Measurements from ENCODE around the gene HTT.

The HTT gene

DNA sequence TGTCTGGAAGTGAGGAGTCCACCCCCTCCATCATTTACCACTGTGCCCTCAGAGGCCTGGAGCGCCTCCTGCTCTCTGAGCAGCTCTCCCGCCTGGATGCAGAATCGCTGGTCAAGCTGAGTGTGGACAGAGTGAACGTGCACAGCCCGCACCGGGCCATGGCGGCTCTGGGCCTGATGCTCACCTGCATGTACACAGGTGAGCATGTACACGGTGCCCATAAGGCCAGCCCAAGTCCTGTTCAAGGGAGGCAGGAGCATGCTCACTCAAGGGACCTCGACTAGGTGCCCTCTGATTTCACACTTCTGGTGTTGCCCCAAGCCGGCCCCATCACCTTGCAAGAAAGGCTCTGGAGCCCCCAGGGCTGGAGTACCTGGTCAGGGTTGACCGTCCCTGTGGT is 161.1 kb downstream of the HTT start:
- no peaks in the 10 kb centered on the region for H3K9me3 Mint-ChIP-seq (ENCODE audit: low read depth)

DNA sequence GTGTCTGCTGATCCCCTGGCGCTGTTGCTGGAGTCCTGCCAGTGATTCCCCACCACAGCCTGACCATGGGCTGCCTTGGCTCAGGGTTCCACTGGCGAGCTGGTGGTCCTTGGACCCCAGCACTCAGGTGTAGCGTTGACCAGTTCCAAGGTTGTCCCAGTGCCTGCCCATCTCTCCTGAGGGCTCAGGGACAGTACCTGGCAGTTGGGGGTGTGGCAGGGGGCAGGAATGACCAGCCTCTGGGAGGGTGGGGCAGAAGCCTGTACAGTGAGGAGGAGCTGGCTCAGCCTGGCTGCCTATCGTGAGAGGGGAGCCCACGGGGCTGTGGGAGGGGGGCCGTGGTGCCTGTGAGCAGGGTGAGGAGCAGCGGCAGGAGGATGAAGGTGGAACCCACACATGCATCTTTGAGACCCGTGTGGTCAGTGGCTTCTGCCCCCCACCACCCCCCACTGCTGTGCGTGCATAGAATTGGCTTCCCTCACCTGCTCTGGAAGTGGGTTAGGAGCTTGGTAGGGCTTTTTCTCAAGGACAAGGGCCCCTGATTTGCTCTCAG is 161.9 kb downstream of the HTT start:
- Mint-ChIP-seq H3K36me3 (peaks cover 10% of the 10 kb centered on the region), H3K27me3 (no peaks in the 10 kb centered on the region), H3K4me1 (ENCODE audit: low read depth) (no peaks in the 10 kb centered on the region), H3K9me3 (ENCODE audit: low read depth) (no peaks in the 10 kb centered on the region), H3K27ac (no peak overlapping the region), H3K4me3 (no peak overlapping the region)

More for the DNA sequence above, 161.1 kb downstream of the HTT start:
- no peak overlapping the region for H3K27ac Mint-ChIP-seq
- H3K36me3 Mint-ChIP-seq = peaks cover 8% of the 10 kb centered on the region
- no peak overlapping the region for H3K4me3 Mint-ChIP-seq
- no peaks in the 10 kb centered on the region for H3K4me1 Mint-ChIP-seq (ENCODE audit: low read depth)
- H3K27me3 Mint-ChIP-seq = no peaks in the 10 kb centered on the region

DNA sequence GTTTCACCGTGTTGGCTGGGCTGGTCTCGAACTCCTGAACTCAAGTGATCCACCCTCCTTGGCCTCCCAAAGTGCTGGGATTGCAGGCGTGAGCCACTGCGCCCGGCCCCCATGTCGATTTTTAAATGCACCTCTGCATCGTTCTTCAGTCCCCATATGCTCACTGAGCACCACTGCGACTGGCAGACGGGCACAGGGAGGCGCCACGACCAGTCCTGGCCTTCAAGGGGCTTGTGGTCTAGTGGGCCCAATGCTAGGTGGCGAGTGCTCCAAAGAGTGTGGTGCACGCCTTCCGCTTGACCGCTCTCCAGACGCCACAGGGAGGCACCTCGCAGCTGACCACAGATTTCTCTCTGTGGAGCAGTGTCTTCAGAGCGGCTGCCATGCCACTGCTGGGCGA is 162.8 kb downstream of the HTT start:
- H3K9me3 Mint-ChIP-seq (ENCODE audit: low read depth) = no peaks in the 10 kb centered on the region
- H3K4me3 Mint-ChIP-seq = no peak overlapping the region
- H3K4me1 Mint-ChIP-seq (ENCODE audit: low read depth) = peaks cover 2% of the 10 kb centered on the region
- no peak overlapping the region for H3K27ac Mint-ChIP-seq
- H3K36me3 Mint-ChIP-seq = peaks cover 10% of the 10 kb centered on the region
- H3K27me3 Mint-ChIP-seq = no peaks in the 10 kb centered on the region

DNA sequence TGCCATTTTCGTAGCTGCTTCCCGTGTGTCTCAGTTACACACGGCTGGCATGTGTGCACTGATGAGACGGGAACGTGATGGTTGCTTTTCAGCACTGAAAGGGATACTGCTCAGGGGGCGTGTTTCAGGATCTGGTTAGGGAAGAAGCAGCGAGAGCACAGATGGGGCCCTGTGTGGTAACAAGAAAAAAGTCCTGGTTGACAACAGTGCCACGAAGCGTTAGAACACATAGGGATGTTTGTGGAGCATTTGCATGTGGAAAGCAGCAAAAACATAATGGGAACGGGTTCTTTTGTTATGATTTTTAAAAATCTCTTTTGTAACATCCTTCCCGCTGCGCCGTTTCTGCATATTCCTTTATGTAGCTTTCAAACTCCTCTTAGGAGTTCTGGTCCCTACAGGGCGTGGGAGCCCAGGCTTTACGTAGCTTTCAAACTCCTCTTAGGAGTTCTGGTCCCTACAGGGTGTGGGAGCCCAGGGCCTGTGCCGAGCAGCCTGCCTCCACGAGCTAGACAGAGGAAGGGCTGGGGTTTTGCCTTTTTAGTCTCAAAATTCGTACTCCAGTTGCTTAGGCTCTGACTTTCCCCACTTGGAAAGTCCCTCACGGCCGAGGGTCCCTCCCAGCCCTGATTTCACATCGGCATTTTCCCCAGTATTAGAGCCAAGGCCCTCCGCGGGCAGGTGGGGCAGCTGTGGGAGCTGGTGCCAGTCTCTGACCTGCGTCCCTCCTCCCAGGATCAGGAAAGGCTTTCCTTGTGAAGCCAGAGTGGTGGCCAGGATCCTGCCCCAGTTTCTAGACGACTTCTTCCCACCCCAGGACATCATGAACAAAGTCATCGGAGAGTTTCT is 163.5 kb downstream of the HTT start:
- H3K36me3 Mint-ChIP-seq = peaks cover 10% of the 10 kb centered on the region
- no peaks in the 10 kb centered on the region for H3K9me3 Mint-ChIP-seq (ENCODE audit: low read depth)
- H3K27ac Mint-ChIP-seq = no peak overlapping the region
- peaks cover 9% of the 10 kb centered on the region for H3K4me1 Mint-ChIP-seq (ENCODE audit: low read depth)
- no peak overlapping the region for H3K4me3 Mint-ChIP-seq
- no peaks in the 10 kb centered on the region for H3K27me3 Mint-ChIP-seq

DNA sequence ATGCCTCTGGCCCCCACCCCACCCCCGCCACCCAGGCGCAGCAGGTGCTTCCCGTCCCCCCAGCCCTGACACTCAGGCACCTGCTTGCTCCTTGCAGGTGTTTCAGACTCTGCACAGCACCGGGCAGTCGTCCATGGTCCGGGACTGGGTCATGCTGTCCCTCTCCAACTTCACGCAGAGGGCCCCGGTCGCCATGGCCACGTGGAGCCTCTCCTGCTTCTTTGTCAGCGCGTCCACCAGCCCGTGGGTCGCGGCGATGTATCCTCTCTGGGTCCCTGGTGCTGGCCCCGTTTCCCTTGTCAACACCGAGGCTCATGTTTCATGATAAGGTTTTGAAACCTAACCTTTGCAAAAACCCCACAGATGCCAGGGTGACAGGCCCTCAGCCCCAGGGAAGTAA is 164.2 kb downstream of the HTT start:
- no peak overlapping the region for H3K27ac Mint-ChIP-seq

DNA sequence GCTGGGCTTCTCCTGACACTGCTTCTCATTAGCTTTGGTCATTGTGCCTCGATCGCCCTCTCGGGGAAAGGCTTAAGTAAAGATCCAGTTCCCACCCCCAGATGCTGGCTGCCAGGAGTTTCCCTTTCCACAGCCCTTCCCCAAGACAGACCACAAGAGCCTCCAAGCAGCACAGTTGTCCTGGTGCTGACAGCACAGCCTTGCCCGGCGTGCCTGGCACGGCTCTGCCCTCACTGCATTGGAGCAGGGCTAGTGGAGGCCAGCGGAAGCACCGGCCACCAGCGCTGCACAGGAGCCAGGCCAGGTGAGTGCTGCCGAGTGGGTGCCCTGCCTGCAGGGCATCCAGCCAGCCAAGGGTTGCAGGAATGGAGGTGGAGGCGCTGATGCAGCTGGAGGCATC is 164.8 kb downstream of the HTT start:
- no peaks in the 10 kb centered on the region for H3K27me3 Mint-ChIP-seq
- H3K9me3 Mint-ChIP-seq (ENCODE audit: low read depth) = no peaks in the 10 kb centered on the region
- H3K27ac Mint-ChIP-seq = no peak overlapping the region
- peaks cover 15% of the 10 kb centered on the region for H3K4me1 Mint-ChIP-seq (ENCODE audit: low read depth)
- H3K36me3 Mint-ChIP-seq = peaks cover 5% of the 10 kb centered on the region
- no peak overlapping the region for H3K4me3 Mint-ChIP-seq

More for the DNA sequence above, 164.2 kb downstream of the HTT start:
- peaks cover 15% of the 10 kb centered on the region for H3K4me1 Mint-ChIP-seq (ENCODE audit: low read depth)
- no peaks in the 10 kb centered on the region for H3K27me3 Mint-ChIP-seq
- no peak overlapping the region for H3K4me3 Mint-ChIP-seq
- H3K36me3 Mint-ChIP-seq = peaks cover 7% of the 10 kb centered on the region
- no peaks in the 10 kb centered on the region for H3K9me3 Mint-ChIP-seq (ENCODE audit: low read depth)

DNA sequence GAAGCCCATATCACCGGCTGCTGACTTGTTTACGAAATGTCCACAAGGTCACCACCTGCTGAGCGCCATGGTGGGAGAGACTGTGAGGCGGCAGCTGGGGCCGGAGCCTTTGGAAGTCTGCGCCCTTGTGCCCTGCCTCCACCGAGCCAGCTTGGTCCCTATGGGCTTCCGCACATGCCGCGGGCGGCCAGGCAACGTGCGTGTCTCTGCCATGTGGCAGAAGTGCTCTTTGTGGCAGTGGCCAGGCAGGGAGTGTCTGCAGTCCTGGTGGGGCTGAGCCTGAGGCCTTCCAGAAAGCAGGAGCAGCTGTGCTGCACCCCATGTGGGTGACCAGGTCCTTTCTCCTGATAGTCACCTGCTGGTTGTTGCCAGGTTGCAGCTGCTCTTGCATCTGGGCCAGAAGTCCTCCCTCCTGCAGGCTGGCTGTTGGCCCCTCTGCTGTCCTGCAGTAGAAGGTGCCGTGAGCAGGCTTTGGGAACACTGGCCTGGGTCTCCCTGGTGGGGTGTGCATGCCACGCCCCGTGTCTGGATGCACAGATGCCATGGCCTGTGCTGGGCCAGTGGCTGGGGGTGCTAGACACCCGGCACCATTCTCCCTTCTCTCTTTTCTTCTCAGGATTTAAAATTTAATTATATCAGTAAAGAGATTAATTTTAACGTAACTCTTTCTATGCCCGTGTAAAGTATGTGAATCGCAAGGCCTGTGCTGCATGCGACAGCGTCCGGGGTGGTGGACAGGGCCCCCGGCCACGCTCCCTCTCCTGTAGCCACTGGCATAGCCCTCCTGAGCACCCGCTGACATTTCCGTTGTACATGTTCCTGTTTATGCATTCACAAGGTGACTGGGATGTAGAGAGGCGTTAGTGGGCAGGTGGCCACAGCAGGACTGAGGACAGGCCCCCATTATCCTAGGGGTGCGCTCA is 165.8 kb downstream of the HTT start:
- H3K27ac Mint-ChIP-seq = no peak overlapping the region
- no peak overlapping the region for H3K4me3 Mint-ChIP-seq
- H3K27me3 Mint-ChIP-seq = no peaks in the 10 kb centered on the region
- peaks cover 15% of the 10 kb centered on the region for H3K4me1 Mint-ChIP-seq (ENCODE audit: low read depth)
- no peaks in the 10 kb centered on the region for H3K9me3 Mint-ChIP-seq (ENCODE audit: low read depth)
- peaks cover 2% of the 10 kb centered on the region for H3K36me3 Mint-ChIP-seq

DNA sequence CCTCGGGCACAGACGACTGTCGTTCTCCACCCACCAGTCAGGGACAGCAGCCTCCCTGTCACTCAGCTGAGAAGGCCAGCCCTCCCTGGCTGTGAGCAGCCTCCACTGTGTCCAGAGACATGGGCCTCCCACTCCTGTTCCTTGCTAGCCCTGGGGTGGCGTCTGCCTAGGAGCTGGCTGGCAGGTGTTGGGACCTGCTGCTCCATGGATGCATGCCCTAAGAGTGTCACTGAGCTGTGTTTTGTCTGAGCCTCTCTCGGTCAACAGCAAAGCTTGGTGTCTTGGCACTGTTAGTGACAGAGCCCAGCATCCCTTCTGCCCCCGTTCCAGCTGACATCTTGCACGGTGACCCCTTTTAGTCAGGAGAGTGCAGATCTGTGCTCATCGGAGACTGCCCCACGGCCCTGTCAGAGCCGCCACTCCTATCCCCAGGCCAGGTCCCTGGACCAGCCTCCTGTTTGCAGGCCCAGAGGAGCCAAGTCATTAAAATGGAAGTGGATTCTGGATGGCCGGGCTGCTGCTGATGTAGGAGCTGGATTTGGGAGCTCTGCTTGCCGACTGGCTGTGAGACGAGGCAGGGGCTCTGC is 166.5 kb downstream of the HTT start:
- H3K27me3 Mint-ChIP-seq = no peaks in the 10 kb centered on the region
- H3K36me3 Mint-ChIP-seq = peaks cover 2% of the 10 kb centered on the region
- no peak overlapping the region for H3K27ac Mint-ChIP-seq
- H3K9me3 Mint-ChIP-seq (ENCODE audit: low read depth) = no peaks in the 10 kb centered on the region
- H3K4me3 Mint-ChIP-seq = no peak overlapping the region
- H3K4me1 Mint-ChIP-seq (ENCODE audit: low read depth) = peaks cover 15% of the 10 kb centered on the region

DNA sequence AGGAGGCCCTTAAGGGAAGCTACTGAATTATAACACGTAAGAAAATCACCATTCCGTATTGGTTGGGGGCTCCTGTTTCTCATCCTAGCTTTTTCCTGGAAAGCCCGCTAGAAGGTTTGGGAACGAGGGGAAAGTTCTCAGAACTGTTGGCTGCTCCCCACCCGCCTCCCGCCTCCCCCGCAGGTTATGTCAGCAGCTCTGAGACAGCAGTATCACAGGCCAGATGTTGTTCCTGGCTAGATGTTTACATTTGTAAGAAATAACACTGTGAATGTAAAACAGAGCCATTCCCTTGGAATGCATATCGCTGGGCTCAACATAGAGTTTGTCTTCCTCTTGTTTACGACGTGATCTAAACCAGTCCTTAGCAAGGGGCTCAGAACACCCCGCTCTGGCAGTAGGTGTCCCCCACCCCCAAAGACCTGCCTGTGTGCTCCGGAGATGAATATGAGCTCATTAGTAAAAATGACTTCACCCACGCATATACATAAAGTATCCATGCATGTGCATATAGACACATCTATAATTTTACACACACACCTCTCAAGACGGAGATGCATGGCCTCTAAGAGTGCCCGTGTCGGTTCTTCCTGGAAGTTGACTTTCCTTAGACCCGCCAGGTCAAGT is 167.5 kb downstream of the HTT start:
- Mint-ChIP-seq H3K27ac (no peak overlapping the region), H3K4me3 (no peak overlapping the region), H3K9me3 (ENCODE audit: low read depth) (no peaks in the 10 kb centered on the region), H3K4me1 (ENCODE audit: low read depth) (peaks cover 15% of the 10 kb centered on the region), H3K27me3 (no peaks in the 10 kb centered on the region), H3K36me3 (peaks cover 2% of the 10 kb centered on the region)

DNA sequence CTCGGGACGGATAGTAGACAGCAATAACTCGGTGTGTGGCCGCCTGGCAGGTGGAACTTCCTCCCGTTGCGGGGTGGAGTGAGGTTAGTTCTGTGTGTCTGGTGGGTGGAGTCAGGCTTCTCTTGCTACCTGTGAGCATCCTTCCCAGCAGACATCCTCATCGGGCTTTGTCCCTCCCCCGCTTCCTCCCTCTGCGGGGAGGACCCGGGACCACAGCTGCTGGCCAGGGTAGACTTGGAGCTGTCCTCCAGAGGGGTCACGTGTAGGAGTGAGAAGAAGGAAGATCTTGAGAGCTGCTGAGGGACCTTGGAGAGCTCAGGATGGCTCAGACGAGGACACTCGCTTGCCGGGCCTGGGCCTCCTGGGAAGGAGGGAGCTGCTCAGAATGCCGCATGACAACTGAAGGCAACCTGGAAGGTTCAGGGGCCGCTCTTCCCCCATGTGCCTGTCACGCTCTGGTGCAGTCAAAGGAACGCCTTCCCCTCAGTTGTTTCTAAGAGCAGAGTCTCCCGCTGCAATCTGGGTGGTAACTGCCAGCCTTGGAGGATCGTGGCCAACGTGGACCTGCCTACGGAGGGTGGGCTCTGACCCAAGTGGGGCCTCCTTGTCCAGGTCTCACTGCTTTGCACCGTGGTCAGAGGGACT is 168.8 kb downstream of the HTT start:
- Mint-ChIP-seq H3K4me3 (no peak overlapping the region), H3K9me3 (ENCODE audit: low read depth) (no peaks in the 10 kb centered on the region), H3K4me1 (ENCODE audit: low read depth) (peaks cover 15% of the 10 kb centered on the region), H3K27me3 (no peaks in the 10 kb centered on the region), H3K27ac (peak overlapping the region; percentile 28), H3K36me3 (peaks cover 2% of the 10 kb centered on the region)

DNA sequence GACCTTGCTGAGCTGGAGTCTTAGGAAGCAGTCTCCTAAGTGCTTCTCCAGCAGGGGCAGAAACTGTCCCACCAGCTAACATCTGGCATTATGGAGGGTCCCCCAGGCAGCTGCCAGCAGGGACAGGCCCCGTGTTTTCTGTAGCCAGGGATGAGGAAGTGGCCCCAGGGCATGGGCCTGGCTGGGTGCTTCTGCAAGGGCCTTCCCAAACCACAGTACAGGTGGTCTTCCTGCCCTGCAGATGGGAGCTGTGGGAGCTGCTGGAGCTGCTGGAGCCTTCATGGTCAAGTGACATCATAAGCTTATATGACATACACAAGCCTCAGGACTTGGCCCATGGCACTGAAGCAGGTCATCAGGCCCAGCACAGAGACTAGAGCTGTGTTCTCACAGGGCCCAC is 169.5 kb downstream of the HTT start:
- Mint-ChIP-seq H3K36me3 (peaks cover 2% of the 10 kb centered on the region), H3K4me3 (no peak overlapping the region), H3K27me3 (no peaks in the 10 kb centered on the region), H3K9me3 (ENCODE audit: low read depth) (no peaks in the 10 kb centered on the region), H3K4me1 (ENCODE audit: low read depth) (peaks cover 15% of the 10 kb centered on the region), H3K27ac (no peak overlapping the region)

DNA sequence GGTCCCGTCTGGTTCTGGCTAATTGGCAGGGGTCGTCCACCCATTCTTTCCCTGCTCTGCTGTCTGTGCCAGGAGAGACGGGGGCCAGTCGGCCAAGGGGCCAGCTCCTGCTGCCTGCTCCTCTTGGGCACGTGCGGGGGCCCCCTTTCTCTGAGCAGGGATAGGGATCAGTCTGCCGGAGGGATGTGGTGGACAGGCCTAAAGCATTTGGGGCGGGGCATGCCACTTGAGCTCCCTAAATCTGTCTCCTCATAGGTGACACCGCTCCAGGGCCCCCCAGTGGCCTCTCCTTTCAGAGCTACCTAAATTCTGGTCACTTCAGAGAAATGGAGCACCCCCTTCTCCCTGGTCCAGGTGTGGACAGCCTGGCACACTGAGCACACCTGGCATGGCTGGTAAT is 170.3 kb downstream of the HTT start:
- no peak overlapping the region for H3K27ac Mint-ChIP-seq
- no peaks in the 10 kb centered on the region for H3K27me3 Mint-ChIP-seq
- no peaks in the 10 kb centered on the region for H3K9me3 Mint-ChIP-seq (ENCODE audit: low read depth)
- no peak overlapping the region for H3K4me3 Mint-ChIP-seq
- H3K4me1 Mint-ChIP-seq (ENCODE audit: low read depth) = peaks cover 15% of the 10 kb centered on the region
- H3K36me3 Mint-ChIP-seq = peaks cover 2% of the 10 kb centered on the region

DNA sequence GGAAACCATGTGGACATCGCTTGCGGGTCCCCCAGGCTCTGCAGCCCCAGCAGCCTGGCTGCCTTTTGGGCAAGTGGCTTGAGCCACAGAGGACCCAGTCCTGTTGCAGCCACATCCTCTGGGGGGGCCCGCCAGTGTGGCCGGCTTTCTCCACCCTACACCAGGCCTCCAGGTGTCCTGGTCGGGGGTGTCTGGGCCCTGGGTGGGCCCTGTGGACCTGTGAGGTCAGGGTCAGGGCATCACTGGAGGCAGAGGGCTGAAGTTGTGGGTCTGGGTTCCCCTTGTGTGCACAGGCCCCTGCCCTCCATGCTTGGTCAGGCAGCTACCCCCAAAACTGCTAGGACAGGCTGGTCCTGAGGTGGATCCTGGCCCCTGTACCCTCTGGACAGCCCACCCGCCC is 171.2 kb downstream of the HTT start:
- H3K9me3 Mint-ChIP-seq (ENCODE audit: low read depth) = no peaks in the 10 kb centered on the region
- no peaks in the 10 kb centered on the region for H3K27me3 Mint-ChIP-seq
- H3K4me3 Mint-ChIP-seq = no peak overlapping the region
- peaks cover 15% of the 10 kb centered on the region for H3K4me1 Mint-ChIP-seq (ENCODE audit: low read depth)
- peaks cover under 1% of the 10 kb centered on the region for H3K36me3 Mint-ChIP-seq
- no peak overlapping the region for H3K27ac Mint-ChIP-seq

Data from activated naive CD8-positive, alpha-beta T cell (primary cell).